OCI-LY3 (cell line): Measurements from ENCODE around the gene SOCS1.

ENCODE experiments used
- H2AFZ ChIP-seq: fragments of 200-600, 300-600 bp; shearing (Covaris generic); 2 replicates; pipeline ENCODE4 v1.6.0; 2014; ENCODE audit warnings: antibody characterized with exemption, low read depth, low read length
- H3K27ac ChIP-seq: fragments of 200-600, 300-600 bp; sonication (generic); 2 replicates; pipeline ENCODE4 v1.5.1; 2014; ENCODE audit warnings: mild to moderate bottlenecking, low read length, moderate library complexity, mixed read lengths
- H3K27me3 ChIP-seq: fragments of 200-600, 300-600 bp; sonication (generic); 2 replicates; pipeline ENCODE4 v1.6.1; 2014; ENCODE audit warnings: low read depth, low read length, mixed read lengths
- H3K36me3 ChIP-seq: fragments of 200-600, 300-600 bp; sonication (generic); replicated peaks from 2 replicates; pipeline ENCODE3; 2014; ENCODE audit warnings: low read depth, low read length, mixed read lengths
- H3K4me1 ChIP-seq: fragments of 300-600, 200-600 bp; sonication (generic); 2 replicates; pipeline ENCODE4 v1.6.1; 2014; ENCODE audit warnings: low read length, mixed read lengths
- H3K4me2 ChIP-seq: fragments of 200-600, 300-600 bp; sonication (generic); 2 replicates; pipeline ENCODE4 v1.6.1; 2014; ENCODE audit warnings: low read length, mixed read lengths
- H3K4me3 ChIP-seq: fragments of 300-600, 200-600 bp; sonication (generic); 2 replicates; pipeline ENCODE4 v1.5.1; 2014; ENCODE audit warnings: antibody characterized with exemption, mild to moderate bottlenecking, low read length, moderate library complexity
- H3K79me2 ChIP-seq: fragments of 300-600, 200-600 bp; shearing (Covaris generic); 2 replicates; pipeline ENCODE4 v1.6.1; 2014; ENCODE audit warnings: mild to moderate bottlenecking, low read length, mixed read lengths
- H3K9ac ChIP-seq: fragments of 300-600, 200-600 bp; shearing (Covaris generic); 2 replicates; pipeline ENCODE4 v1.6.0; 2014; ENCODE audit warnings: mild to moderate bottlenecking, low read length, moderate library complexity
- H3K9me3 ChIP-seq: fragments of 200-600, 300-600 bp; shearing (Covaris generic); 2 replicates; pipeline ENCODE4 v1.6.1; 2014; ENCODE audit warnings: low read length, mixed read lengths; ENCODE audit not compliant: insufficient read depth
- H4K20me1 ChIP-seq: fragments of 200-600, 300-600 bp; sonication (generic); 2 replicates; pipeline ENCODE4 v1.6.1; 2016; ENCODE audit warnings: low read length, mixed read lengths; ENCODE audit not compliant: insufficient read depth
- CTCF ChIP-seq: fragments of 200-600, 300-600 bp; sonication (generic); IDR thresholded peaks from 2 replicates; pipeline ENCODE4 v1.5.1; 2014; ENCODE audit warnings: antibody characterized with exemption, low read length, low read depth
- EZH2phosphoT487 ChIP-seq: fragments of 200-600 bp; shearing (Covaris generic); IDR thresholded peaks from 2 replicates; pipeline ENCODE4 v1.6.1; 2018; ENCODE audit warnings: antibody characterized with exemption, mixed run types, low read depth

The SOCS1 gene

GRCh38 chr16:11298143-11298900, 42.3 kb upstream of the SOCS1 start:
- no peaks in the 10 kb centered on the region for H4K20me1 ChIP-seq
- no peak for TF ChIP-seq EZH2phosphoT487
- TF ChIP-seq CTCF: no peak
- H3K9me3 ChIP-seq: no peaks in the 10 kb centered on the region
- H3K4me1 ChIP-seq: peaks cover 40% of the 10 kb centered on the region
- H3K79me2 ChIP-seq: no peaks in the 10 kb centered on the region
- peak overlapping the region; percentile 71 for H3K4me2 ChIP-seq
- H3K4me3 ChIP-seq: peak overlapping the region; percentile 47
- peak overlapping the region; percentile 53 for H3K9ac ChIP-seq
- H3K36me3 ChIP-seq: no peaks in the 10 kb centered on the region
- no peaks in the 10 kb centered on the region for H3K27me3 ChIP-seq
- peak overlapping the region; percentile 81 for H2AFZ ChIP-seq
- peak overlapping the region; percentile 80 for H3K27ac ChIP-seq

- H3K4me2 ChIP-seq: peak overlapping the region; percentile 71
- no peaks in the 10 kb centered on the region for H3K79me2 ChIP-seq
- peak overlapping the region; percentile 47 for H3K4me3 ChIP-seq
- H3K4me1 ChIP-seq: peaks cover 40% of the 10 kb centered on the region
- H3K9ac ChIP-seq: peak overlapping the region; percentile 53
- H4K20me1 ChIP-seq: no peaks in the 10 kb centered on the region
- H3K9me3 ChIP-seq: no peaks in the 10 kb centered on the region
- H3K27ac ChIP-seq: peak overlapping the region; percentile 80
- H2AFZ ChIP-seq: peak overlapping the region; percentile 81
- TF ChIP-seq EZH2phosphoT487 (no peak), CTCF (peak; percentile 47)
- H3K27me3 ChIP-seq: peaks cover 5% of the 10 kb centered on the region; the same call in 1 of the 2 replicates
- H3K36me3 ChIP-seq: no peaks in the 10 kb centered on the region
These were observed 41.6 kb upstream of the SOCS1 start for GRCh38 chr16:11297492-11298142.

GRCh38 chr16:11296706-11297491, 40.9 kb upstream of the SOCS1 start:
- Histone ChIP-seq H3K9me3 (no peaks in the 10 kb centered on the region), H3K4me2 (peak overlapping the region; percentile 71), H4K20me1 (no peaks in the 10 kb centered on the region), H3K4me3 (peak overlapping the region; percentile 47), H3K4me1 (peaks cover 40% of the 10 kb centered on the region), H3K79me2 (no peaks in the 10 kb centered on the region), H2AFZ (0 out of 2 replicates have a peak overlapping the region, but pooled peaks have one; percentile 16), H3K9ac (peak overlapping the region; percentile 44), H3K36me3 (no peaks in the 10 kb centered on the region), H3K27ac (peak overlapping the region; percentile 80), H3K27me3 (peaks cover 5% of the 10 kb centered on the region; the same call in 1 of the 2 replicates)
- TF ChIP-seq CTCF (no peak), EZH2phosphoT487 (no peak)
